HCT116 (cell line): ENCODE results near the gene HACD4. TPM values are rescaled to one million over a fixed set of nuclear protein-coding genes. Genes with fewer than 3 reads are reported as not detected.

Source experiments
- ATAC-seq: fragments of 200-7000 bp; cut with Tn5 transposase; 2 replicates; pipeline ENCODE4 v1.9.1; 2020; ENCODE audit warnings: mild to moderate bottlenecking, moderate library complexity
- BruUV-seq: library from RNA; stranded (reverse); fragments of 400-500 nt; replicated peaks from 2 replicates; lab custom pipeline; 2021; lab: Mats Ljungman, UMichigan
- CTCF ChIA-PET: fragments of 300-600 bp; sonication (Branson Sonifier 250); formaldehyde crosslinking; loops from one replicate; lab custom pipeline; 2021; ENCODE audit warnings: antibody characterized with exemption; lab: Charles Lee
- POLR2A ChIA-PET: fragments of 300-600, 350-600 bp; sonication (Branson Sonifier 250); formaldehyde crosslinking; loops from one replicate; lab custom pipeline; 2021; ENCODE audit warnings: antibody characterized with exemption; lab: Charles Lee
- RAD21 ChIA-PET, 2 experiments: fragments of 300-600 bp; sonication (Branson Sonifier 250); formaldehyde crosslinking; loops; one replicate each; lab custom pipeline; 2023; ENCODE audit warnings: low total read pairs in 2 of 2; ENCODE audit not compliant: uncharacterized antibody in 2 of 2, unreplicated experiment in 2 of 2, low non-redundant PET in 1 of 2; lab: Charles Lee
- DNase-seq: peaks from one replicate; pipeline ENCODE4 v3.0.0-alpha.2; 2010; ENCODE audit warnings: low read depth, low spot score
- H2AFZ ChIP-seq: fragments of 200-600 bp; shearing (Covaris generic), sonication (generic); 2 replicates; pipeline ENCODE4 v1.6.1; 2017; ENCODE audit warnings: low read depth, mixed run types, mixed read lengths, antibody characterized with exemption, low read length; ENCODE audit not compliant: poor library complexity, severe bottlenecking
- H3K27ac ChIP-seq: 2 replicates; pipeline ENCODE4 v1.5.1; 2012; ENCODE audit warnings: low read depth, low read length
- H3K27me3 ChIP-seq: fragments of 200-600 bp; sonication (generic); 2 replicates; pipeline ENCODE4 v1.6.1; 2016; ENCODE audit warnings: mixed run types, low read length, mixed read lengths; ENCODE audit not compliant: insufficient read depth
- H3K36me3 ChIP-seq, 2 experiments: fragments of 200-500 bp in 1 of 2; fragments of 200-600 bp in 1 of 2; sonication (Bioruptor generic) in 1 of 2; sonication (generic) in 1 of 2; 2 replicates each; pipeline versions ENCODE4 v1.5.1 to v1.6.1; 2014 to 2016; ENCODE audit warnings: low read length in 2 of 2, inconsistent platforms in 1 of 2, mixed read lengths in 1 of 2, mixed run types in 1 of 2; ENCODE audit not compliant: insufficient read depth in 2 of 2, control insufficient read depth in 1 of 2
- H3K4me1 ChIP-seq, 2 experiments: fragments of 200-600 bp in 1 of 2; sonication (generic) in 1 of 2; 2 replicates each; pipeline versions ENCODE4 v1.5.1 to v1.6.1; 2012 to 2017; ENCODE audit warnings: low read length in 2 of 2, inconsistent platforms in 1 of 2, mild to moderate bottlenecking in 1 of 2, mixed read lengths in 1 of 2, mixed run types in 1 of 2, moderate library complexity in 1 of 2; ENCODE audit not compliant: insufficient read depth in 2 of 2, control insufficient read depth in 1 of 2
- H3K4me2 ChIP-seq: fragments of 200-600 bp; sonication (generic); 2 replicates; pipeline ENCODE4 v1.6.1; 2017; ENCODE audit warnings: mixed run types, low read length, mixed read lengths
- H3K4me3 ChIP-seq, 2 experiments: fragments of 200-600 bp in 1 of 2; sonication (generic) in 1 of 2; replicated peaks in 1 of 2; 2 replicates each; pipeline ENCODE4 v1.5.1; 2011 to 2016; ENCODE audit warnings: low read length in 2 of 2, control low read depth in 1 of 2, low read depth in 1 of 2, mild to moderate bottlenecking in 1 of 2, mixed read lengths in 1 of 2, mixed run types in 1 of 2
- H3K79me2 ChIP-seq: fragments of 200-600 bp; sonication (generic); 2 replicates; pipeline ENCODE4 v1.6.1; 2017; ENCODE audit warnings: mild to moderate bottlenecking, mixed run types, low read length, moderate library complexity, mixed read lengths; ENCODE audit not compliant: insufficient read depth
- H3K9ac ChIP-seq: fragments of 200-600 bp; sonication (generic); 2 replicates; pipeline ENCODE4 v1.6.1; 2016; ENCODE audit warnings: low read length, mixed read lengths
- H3K9me2 ChIP-seq: fragments of 200-600 bp; sonication (generic), shearing (Covaris generic); 2 replicates; pipeline ENCODE4 v1.6.1; 2017; ENCODE audit warnings: mixed run types, mild to moderate bottlenecking, moderate library complexity; ENCODE audit not compliant: insufficient read depth
- H3K9me3 ChIP-seq, 2 experiments: fragments of 200-500 bp in 1 of 2; fragments of 200-600 bp in 1 of 2; sonication (Bioruptor generic) in 1 of 2; sonication (generic) in 1 of 2; 2 replicates each; pipeline ENCODE4 v1.6.1; 2014 to 2017; ENCODE audit warnings: low read length in 2 of 2, mixed read lengths in 2 of 2, inconsistent platforms in 1 of 2, low read depth in 1 of 2, mild to moderate bottlenecking in 1 of 2, mixed run types in 1 of 2, moderate library complexity in 1 of 2; ENCODE audit not compliant: control insufficient read depth in 1 of 2, insufficient read depth in 1 of 2
- H4K20me1 ChIP-seq: fragments of 200-600 bp; sonication (generic), shearing (Covaris generic); 2 replicates; pipeline ENCODE4 v1.6.1; 2017; ENCODE audit warnings: mixed run types, mild to moderate bottlenecking, moderate library complexity; ENCODE audit not compliant: insufficient read depth
- EZH2 ChIP-seq: fragments of 200-600 bp; sonication (generic); IDR thresholded peaks from 2 replicates; pipeline ENCODE4 v1.6.1; 2017; ENCODE audit warnings: antibody characterized with exemption, mixed run types
- EZH2phosphoT487 ChIP-seq: fragments of 200-600 bp; IDR thresholded peaks from 2 replicates; pipeline ENCODE4 v1.6.1; 2018; ENCODE audit warnings: antibody characterized with exemption, borderline replicate concordance
- SIN3A ChIP-seq: IDR thresholded peaks from 2 replicates; pipeline ENCODE4 v1.6.1; 2012; ENCODE audit warnings: low read depth
- TCF7L2 ChIP-seq: IDR thresholded peaks from 2 replicates; pipeline ENCODE4 v1.7.0; 2011; ENCODE audit warnings: borderline replicate concordance, inconsistent platforms; ENCODE audit not compliant: insufficient read depth, insufficient read length; ENCODE audit errors: extremely low read depth
- YY1 ChIP-seq: IDR thresholded peaks from 2 replicates; pipeline ENCODE4 v1.6.1; 2011; ENCODE audit warnings: low read length, low read depth, moderate library complexity, mild to moderate bottlenecking; ENCODE audit not compliant: insufficient replicate concordance; ENCODE audit errors: extremely low read depth
- ZFX ChIP-seq: fragments of 450-650 bp; IDR thresholded peaks from 2 replicates; pipeline ENCODE4 v1.6.1; 2017
- intact Hi-C: fragments of 100-400 bp; cut with micrococcal nuclease; formaldehyde crosslinking; loops from 2 replicates; pipeline ENCODE4 v1.10.0; 2022
- total RNA-seq: library from RNA; stranded (reverse); gene quantifications from one replicate; pipeline ENCODE4 v1.2.1, GENCODE V29; 2021; ENCODE audit not compliant: unreplicated experiment
- TF ChIP-seq, protein P1 (sequence below): IDR thresholded peaks from 2 replicates; pipeline ENCODE4 v1.6.1; 2012; ENCODE audit warnings: low read depth
- TF ChIP-seq, protein P2 (sequence below): IDR thresholded peaks from 2 replicates; pipeline ENCODE4 v1.6.1; 2011; ENCODE audit warnings: mild to moderate bottlenecking, low read length, moderate library complexity; ENCODE audit not compliant: insufficient replicate concordance; ENCODE audit errors: extremely low read depth
- TF ChIP-seq, protein P3 (sequence below), 3 experiments: fragments of 200-600 bp in 1 of 3; sonication (generic) in 1 of 3; IDR thresholded peaks in 2 of 3; conservative IDR thresholded peaks in 1 of 3; 2 replicates each; pipeline ENCODE4 v1.5.1; 2012 to 2017; ENCODE audit warnings: low read depth in 2 of 3, low read length in 2 of 3, antibody characterized with exemption in 1 of 3, borderline replicate concordance in 1 of 3, control low read depth in 1 of 3, mild to moderate bottlenecking in 1 of 3, mixed read lengths in 1 of 3, mixed run types in 1 of 3, moderate library complexity in 1 of 3; ENCODE audit not compliant: insufficient read depth in 1 of 3
- TF ChIP-seq, protein P4 (sequence below): IDR thresholded peaks from 2 replicates; pipeline ENCODE4 v1.6.1; 2012

Gene HACD4
- total RNA-seq, 1 experiment from 2014 or later: not detected

DNA sequence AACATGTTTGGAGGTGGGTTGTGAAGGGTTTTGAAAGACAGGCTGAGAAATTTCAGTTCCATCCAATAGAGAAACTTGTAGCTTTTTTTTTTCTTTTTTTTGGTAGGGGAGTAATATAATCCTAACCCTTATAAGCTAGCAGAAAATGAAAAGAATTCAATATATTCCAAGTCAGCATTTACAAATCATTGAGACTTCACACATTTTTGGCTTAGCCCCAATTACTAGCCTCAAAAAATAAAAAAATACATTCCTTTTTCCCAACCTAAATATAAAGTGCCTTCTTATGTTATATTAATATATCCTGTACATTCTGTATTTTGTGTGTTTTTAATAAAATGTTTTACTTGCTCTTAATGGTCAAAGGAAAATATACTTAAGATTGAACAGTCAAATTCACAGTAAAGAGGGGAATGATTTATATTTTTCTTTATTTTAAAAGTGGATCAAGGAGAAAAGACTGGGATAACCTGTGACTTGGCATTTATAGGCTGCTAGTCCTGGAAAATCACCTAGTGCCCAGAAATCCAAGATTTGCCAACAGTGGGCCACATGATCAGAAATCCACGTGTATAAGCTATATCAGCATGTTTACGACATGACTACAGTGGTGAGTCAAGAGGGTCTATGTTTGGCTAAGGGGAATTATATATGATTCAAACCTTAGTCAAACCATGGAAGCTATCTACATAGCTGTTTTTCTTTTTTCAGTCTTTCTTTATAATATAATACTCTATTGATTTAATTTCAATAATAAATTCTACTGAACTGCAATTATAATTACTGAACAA is 14.5 kb downstream of the HACD4 start:
- Histone ChIP-seq H3K27me3 (no peaks in the 10 kb centered on the region), H3K9me3 (no peaks in the 10 kb centered on the region), H3K27ac (no peak overlapping the region), H3K4me1 (no peaks in the 10 kb centered on the region), H3K9ac (no peak overlapping the region), H2AFZ (no peak overlapping the region), H3K9me2 (no peaks in the 10 kb centered on the region), H3K36me3 (no peaks in the 10 kb centered on the region), H4K20me1 (no peaks in the 10 kb centered on the region), H3K79me2 (no peaks in the 10 kb centered on the region), H3K4me3 (no peak overlapping the region), H3K4me2 (no peak overlapping the region)
- POLR2A ChIA-PET: no interaction called here
- RAD21 ChIA-PET: no interaction called here
- ATAC-seq: no peak
- BruUV-seq: no TSS peak
- no peak for DNase-seq
- intact Hi-C loops: no loop called here
- TF ChIP-seq, protein P1, sequence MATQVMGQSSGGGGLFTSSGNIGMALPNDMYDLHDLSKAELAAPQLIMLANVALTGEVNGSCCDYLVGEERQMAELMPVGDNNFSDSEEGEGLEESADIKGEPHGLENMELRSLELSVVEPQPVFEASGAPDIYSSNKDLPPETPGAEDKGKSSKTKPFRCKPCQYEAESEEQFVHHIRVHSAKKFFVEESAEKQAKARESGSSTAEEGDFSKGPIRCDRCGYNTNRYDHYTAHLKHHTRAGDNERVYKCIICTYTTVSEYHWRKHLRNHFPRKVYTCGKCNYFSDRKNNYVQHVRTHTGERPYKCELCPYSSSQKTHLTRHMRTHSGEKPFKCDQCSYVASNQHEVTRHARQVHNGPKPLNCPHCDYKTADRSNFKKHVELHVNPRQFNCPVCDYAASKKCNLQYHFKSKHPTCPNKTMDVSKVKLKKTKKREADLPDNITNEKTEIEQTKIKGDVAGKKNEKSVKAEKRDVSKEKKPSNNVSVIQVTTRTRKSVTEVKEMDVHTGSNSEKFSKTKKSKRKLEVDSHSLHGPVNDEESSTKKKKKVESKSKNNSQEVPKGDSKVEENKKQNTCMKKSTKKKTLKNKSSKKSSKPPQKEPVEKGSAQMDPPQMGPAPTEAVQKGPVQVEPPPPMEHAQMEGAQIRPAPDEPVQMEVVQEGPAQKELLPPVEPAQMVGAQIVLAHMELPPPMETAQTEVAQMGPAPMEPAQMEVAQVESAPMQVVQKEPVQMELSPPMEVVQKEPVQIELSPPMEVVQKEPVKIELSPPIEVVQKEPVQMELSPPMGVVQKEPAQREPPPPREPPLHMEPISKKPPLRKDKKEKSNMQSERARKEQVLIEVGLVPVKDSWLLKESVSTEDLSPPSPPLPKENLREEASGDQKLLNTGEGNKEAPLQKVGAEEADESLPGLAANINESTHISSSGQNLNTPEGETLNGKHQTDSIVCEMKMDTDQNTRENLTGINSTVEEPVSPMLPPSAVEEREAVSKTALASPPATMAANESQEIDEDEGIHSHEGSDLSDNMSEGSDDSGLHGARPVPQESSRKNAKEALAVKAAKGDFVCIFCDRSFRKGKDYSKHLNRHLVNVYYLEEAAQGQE: no peak
- TF ChIP-seq, protein P2, sequence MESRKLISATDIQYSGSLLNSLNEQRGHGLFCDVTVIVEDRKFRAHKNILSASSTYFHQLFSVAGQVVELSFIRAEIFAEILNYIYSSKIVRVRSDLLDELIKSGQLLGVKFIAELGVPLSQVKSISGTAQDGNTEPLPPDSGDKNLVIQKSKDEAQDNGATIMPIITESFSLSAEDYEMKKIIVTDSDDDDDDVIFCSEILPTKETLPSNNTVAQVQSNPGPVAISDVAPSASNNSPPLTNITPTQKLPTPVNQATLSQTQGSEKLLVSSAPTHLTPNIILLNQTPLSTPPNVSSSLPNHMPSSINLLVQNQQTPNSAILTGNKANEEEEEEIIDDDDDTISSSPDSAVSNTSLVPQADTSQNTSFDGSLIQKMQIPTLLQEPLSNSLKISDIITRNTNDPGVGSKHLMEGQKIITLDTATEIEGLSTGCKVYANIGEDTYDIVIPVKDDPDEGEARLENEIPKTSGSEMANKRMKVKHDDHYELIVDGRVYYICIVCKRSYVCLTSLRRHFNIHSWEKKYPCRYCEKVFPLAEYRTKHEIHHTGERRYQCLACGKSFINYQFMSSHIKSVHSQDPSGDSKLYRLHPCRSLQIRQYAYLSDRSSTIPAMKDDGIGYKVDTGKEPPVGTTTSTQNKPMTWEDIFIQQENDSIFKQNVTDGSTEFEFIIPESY: no peak
- TF ChIP-seq TCF7L2 (no peak), EZH2phosphoT487 (no peak), ZFX (no peak), YY1 (no peak), EZH2 (no peak), SIN3A (no peak)
- TF ChIP-seq, protein P3, sequence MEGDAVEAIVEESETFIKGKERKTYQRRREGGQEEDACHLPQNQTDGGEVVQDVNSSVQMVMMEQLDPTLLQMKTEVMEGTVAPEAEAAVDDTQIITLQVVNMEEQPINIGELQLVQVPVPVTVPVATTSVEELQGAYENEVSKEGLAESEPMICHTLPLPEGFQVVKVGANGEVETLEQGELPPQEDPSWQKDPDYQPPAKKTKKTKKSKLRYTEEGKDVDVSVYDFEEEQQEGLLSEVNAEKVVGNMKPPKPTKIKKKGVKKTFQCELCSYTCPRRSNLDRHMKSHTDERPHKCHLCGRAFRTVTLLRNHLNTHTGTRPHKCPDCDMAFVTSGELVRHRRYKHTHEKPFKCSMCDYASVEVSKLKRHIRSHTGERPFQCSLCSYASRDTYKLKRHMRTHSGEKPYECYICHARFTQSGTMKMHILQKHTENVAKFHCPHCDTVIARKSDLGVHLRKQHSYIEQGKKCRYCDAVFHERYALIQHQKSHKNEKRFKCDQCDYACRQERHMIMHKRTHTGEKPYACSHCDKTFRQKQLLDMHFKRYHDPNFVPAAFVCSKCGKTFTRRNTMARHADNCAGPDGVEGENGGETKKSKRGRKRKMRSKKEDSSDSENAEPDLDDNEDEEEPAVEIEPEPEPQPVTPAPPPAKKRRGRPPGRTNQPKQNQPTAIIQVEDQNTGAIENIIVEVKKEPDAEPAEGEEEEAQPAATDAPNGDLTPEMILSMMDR (IDR thresholded peaks at IDR 0.05 in 2 of 3, conservative IDR thresholded peaks at IDR 0.05 in 1 of 3; ENCODE audit: borderline replicate concordance in 1 of 3, insufficient read depth in 1 of 3, low read depth in 2 of 3, low read length in 2 of 3): no peak
- TF ChIP-seq, protein P4, sequence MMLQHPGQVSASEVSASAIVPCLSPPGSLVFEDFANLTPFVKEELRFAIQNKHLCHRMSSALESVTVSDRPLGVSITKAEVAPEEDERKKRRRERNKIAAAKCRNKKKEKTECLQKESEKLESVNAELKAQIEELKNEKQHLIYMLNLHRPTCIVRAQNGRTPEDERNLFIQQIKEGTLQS: no peak
- CTCF ChIA-PET: no interaction called here
